Uterus (tissue), 2 donors: ENCODE results near the gene ERVK3-1.

Experiments
- CTCF ChIP-seq, 4 experiments: fragments of 200-600 bp in 2 of 4; fragments of 450-650 bp in 2 of 4; sonication (generic) in 2 of 4; IDR thresholded peaks; one replicate each; pipeline ENCODE4 v1.5.1; 2016 to 2019; ENCODE audit warnings: antibody characterized with exemption in 4 of 4, mild to moderate bottlenecking in 2 of 4, moderate library complexity in 1 of 4
- POLR2A ChIP-seq, 2 donors: fragments of 450-650 bp; IDR thresholded peaks; one replicate each; pipeline ENCODE4 v1.6.1; 2016; ENCODE audit warnings: antibody characterized with exemption in 2 of 2, mild to moderate bottlenecking in 1 of 2, moderate library complexity in 1 of 2

GRCh38 chr19:58284199-58284598 lies 21.0 kb upstream of the ERVK3-1 start:
- no peak for TF ChIP-seq POLR2A (IDR thresholded peaks at IDR 0.05)
- TF ChIP-seq CTCF (IDR thresholded peaks at IDR 0.05): no peak
